H1 (cell line): ENCODE results near the gene RFK.

Experiments
- ATF2 ChIP-seq: IDR thresholded peaks from 2 replicates; pipeline ENCODE4 v1.6.1; 2012; ENCODE audit warnings: low read length, inconsistent platforms
- ATF3 ChIP-seq: IDR thresholded peaks from 2 replicates; pipeline ENCODE4 v1.6.1; 2011; ENCODE audit warnings: low read depth, mild to moderate bottlenecking, low read length; ENCODE audit not compliant: insufficient read depth
- BACH1 ChIP-seq: IDR thresholded peaks from 2 replicates; pipeline ENCODE4 v1.6.1; 2012; ENCODE audit warnings: low read length, improper control_type of control experiment
- CTCF ChIP-seq, 3 experiments: IDR thresholded peaks; 1 replicate in 2 of 3; 2 replicates in 1 of 3; pipeline versions ENCODE4 v1.5.1 to v1.6.1; 2011; ENCODE audit warnings: low read length in 3 of 3, mild to moderate bottlenecking in 3 of 3, inconsistent platforms in 2 of 3, low read depth in 1 of 3, moderate library complexity in 1 of 3; ENCODE audit not compliant: insufficient read depth in 1 of 3; ENCODE audit errors: control extremely low read depth in 1 of 3
- EZH2 ChIP-seq: fragments of 200-600 bp; sonication (generic); IDR thresholded peaks from 2 replicates; pipeline ENCODE4 v1.7.1; 2012; ENCODE audit warnings: low read depth, mild to moderate bottlenecking, moderate library complexity, low read length, inconsistent platforms; ENCODE audit not compliant: severe bottlenecking
- MAFK ChIP-seq: IDR thresholded peaks from 2 replicates; pipeline ENCODE4 v1.6.1; 2012; ENCODE audit warnings: low read depth, mild to moderate bottlenecking, improper control_type of control experiment, low read length
- POLR2A ChIP-seq, 2 experiments: IDR thresholded peaks; 1 replicate in 1 of 2; 2 replicates in 1 of 2; pipeline ENCODE4 v1.6.1; 2011; ENCODE audit warnings: low read depth in 2 of 2, low read length in 2 of 2, mild to moderate bottlenecking in 2 of 2; ENCODE audit errors: control extremely low read depth in 1 of 2
- POLR2AphosphoS5 ChIP-seq: IDR thresholded peaks from 2 replicates; pipeline ENCODE4 v1.6.1; 2011; ENCODE audit warnings: low read depth, low read length
- SP1 ChIP-seq: IDR thresholded peaks from 2 replicates; pipeline ENCODE4 v1.6.1; 2011; ENCODE audit warnings: low read depth, low read length
- TAF1 ChIP-seq: IDR thresholded peaks from 2 replicates; pipeline ENCODE4 v1.6.1; 2011; ENCODE audit warnings: mild to moderate bottlenecking, low read depth, low read length
- ZNF274 ChIP-seq: IDR thresholded peaks from 2 replicates; pipeline ENCODE4 v1.7.0; 2012; ENCODE audit warnings: low read length, borderline replicate concordance; ENCODE audit errors: extremely low read depth

- no peak for TF ChIP-seq EZH2
- no peak for TF ChIP-seq POLR2A (IDR thresholded peaks at IDR 0.05; ENCODE audit: control extremely low read depth in 1 of 2, low read depth in 2 of 2, low read length in 2 of 2)
- no peak for TF ChIP-seq TAF1
- TF ChIP-seq BACH1, result no peak
- no peak for TF ChIP-seq POLR2AphosphoS5
- no peak for TF ChIP-seq CTCF (IDR thresholded peaks at IDR 0.05; ENCODE audit: control extremely low read depth in 1 of 3, insufficient read depth in 1 of 3, low read depth in 1 of 3, low read length in 3 of 3)
- TF ChIP-seq ZNF274, result no peak
- no peak for TF ChIP-seq ATF3
- TF ChIP-seq MAFK, result no peak
- TF ChIP-seq SP1, result no peak
- no peak for TF ChIP-seq ATF2
Observed at GRCh38 chr9:76373784-76374474, 20.3 kb downstream of the RFK start.
